ENCODE data around the gene CTNNA2.

Gene CTNNA2

DNA sequence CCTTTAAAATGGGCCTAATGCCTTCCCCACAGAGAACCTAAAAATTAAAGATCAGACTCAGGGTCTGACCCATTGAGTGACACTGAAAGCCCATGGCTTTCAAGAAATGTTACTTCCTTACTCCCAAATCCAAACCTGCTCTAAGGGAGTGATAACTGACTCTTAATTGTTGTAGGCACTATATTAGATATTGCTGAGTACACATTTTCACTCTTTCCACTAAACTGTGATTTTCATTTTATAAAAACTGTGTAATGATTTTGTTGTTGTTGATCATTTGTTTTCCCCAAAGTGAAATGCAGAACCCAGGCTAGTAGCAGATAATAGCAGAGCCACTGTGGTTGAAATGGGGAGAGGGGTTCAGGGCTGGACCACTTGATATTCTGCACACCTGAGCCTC lies 704.6 kb downstream of the CTNNA2 start:
- Histone ChIP-seq H4K20me1 (ENCODE audit: insufficient read depth, low read length) (no peaks in the 10 kb centered on the region), H3K79me2 (ENCODE audit: low read length) (no peaks in the 10 kb centered on the region), H3K4me3 (ENCODE audit: low read length) (no peak overlapping the region), H3K4me2 (ENCODE audit: low read length) (no peak overlapping the region), H3K27ac (ENCODE audit: low read length) (no peak overlapping the region), H2AFZ (ENCODE audit: low read depth, low read length) (no peak overlapping the region), H3K9ac (ENCODE audit: low read length) (no peak overlapping the region), H3K9me3 (ENCODE audit: insufficient read depth, low read length) (no peaks in the 10 kb centered on the region), H3K36me3 (replicated peaks; ENCODE audit: low read depth, low read length) (no peaks in the 10 kb centered on the region), H3K27me3 (ENCODE audit: low read depth, low read length) (no peaks in the 10 kb centered on the region), H3K4me1 (ENCODE audit: low read length) (no peaks in the 10 kb centered on the region)
- TF ChIP-seq EZH2phosphoT487 (IDR thresholded peaks at IDR 0.05; ENCODE audit: low read depth): no peak
- TF ChIP-seq, protein P1, sequence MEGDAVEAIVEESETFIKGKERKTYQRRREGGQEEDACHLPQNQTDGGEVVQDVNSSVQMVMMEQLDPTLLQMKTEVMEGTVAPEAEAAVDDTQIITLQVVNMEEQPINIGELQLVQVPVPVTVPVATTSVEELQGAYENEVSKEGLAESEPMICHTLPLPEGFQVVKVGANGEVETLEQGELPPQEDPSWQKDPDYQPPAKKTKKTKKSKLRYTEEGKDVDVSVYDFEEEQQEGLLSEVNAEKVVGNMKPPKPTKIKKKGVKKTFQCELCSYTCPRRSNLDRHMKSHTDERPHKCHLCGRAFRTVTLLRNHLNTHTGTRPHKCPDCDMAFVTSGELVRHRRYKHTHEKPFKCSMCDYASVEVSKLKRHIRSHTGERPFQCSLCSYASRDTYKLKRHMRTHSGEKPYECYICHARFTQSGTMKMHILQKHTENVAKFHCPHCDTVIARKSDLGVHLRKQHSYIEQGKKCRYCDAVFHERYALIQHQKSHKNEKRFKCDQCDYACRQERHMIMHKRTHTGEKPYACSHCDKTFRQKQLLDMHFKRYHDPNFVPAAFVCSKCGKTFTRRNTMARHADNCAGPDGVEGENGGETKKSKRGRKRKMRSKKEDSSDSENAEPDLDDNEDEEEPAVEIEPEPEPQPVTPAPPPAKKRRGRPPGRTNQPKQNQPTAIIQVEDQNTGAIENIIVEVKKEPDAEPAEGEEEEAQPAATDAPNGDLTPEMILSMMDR (IDR thresholded peaks at IDR 0.05; ENCODE audit: low read depth, low read length): no peak

DNA sequence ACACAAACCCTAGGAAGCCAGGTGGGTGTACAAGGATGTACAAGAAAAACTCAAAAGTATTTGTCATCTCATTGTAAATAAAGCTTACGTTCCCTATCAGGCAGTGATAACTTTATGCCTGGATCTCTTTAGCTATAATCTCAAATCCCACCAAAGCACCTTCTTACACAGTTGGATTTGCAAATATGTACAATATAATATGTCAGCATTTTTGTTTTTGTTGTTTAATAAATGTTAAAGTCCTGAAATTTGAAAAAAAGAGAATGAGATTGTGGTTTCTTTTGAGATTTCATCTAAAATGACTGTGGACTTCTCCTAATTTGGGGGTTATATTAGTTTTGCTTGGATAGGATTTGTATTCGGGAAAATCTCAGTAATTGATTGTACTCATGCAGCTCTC lies 709.8 kb downstream of the CTNNA2 start:
- no peaks in the 10 kb centered on the region for H3K27me3 ChIP-seq (ENCODE audit: low read depth, low read length)
- H3K4me1 ChIP-seq (ENCODE audit: low read length): no peaks in the 10 kb centered on the region
- H3K9me3 ChIP-seq (ENCODE audit: insufficient read depth, low read length): no peaks in the 10 kb centered on the region
- H3K36me3 ChIP-seq (replicated peaks; ENCODE audit: low read depth, low read length): no peaks in the 10 kb centered on the region
- H3K79me2 ChIP-seq (ENCODE audit: low read length): no peaks in the 10 kb centered on the region
- no peaks in the 10 kb centered on the region for H4K20me1 ChIP-seq (ENCODE audit: insufficient read depth, low read length)
- no peak overlapping the region for H3K4me3 ChIP-seq (ENCODE audit: low read length)
- TF ChIP-seq, protein P1 (IDR thresholded peaks at IDR 0.05; ENCODE audit: low read depth, low read length): no peak
- no peak for TF ChIP-seq EZH2phosphoT487 (IDR thresholded peaks at IDR 0.05; ENCODE audit: low read depth)
- no peak overlapping the region for H3K4me2 ChIP-seq (ENCODE audit: low read length)
- no peak overlapping the region for H3K27ac ChIP-seq (ENCODE audit: low read length)
- no peak overlapping the region for H3K9ac ChIP-seq (ENCODE audit: low read length)
- no peak overlapping the region for H2AFZ ChIP-seq (ENCODE audit: low read depth, low read length)

DNA sequence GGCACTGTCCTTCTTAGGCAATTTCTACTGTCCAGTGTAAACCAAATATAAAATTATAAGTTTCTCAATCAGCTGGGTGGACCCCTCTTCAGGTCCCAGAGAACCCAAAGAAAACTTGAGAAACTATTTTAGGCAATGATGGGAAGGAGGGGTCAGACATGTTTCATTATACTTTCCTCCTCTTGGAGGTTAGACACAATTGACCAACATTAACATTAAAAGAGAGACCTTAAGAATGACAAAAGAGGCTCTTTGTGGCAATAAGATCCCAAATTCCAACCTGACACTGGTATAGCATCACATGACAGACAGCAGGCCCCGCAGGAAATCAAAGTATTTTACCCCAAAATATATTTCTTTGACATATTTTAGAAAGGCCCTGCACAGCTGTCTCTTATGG lies 718.6 kb downstream of the CTNNA2 start:
- Histone ChIP-seq H3K36me3 (replicated peaks; ENCODE audit: low read depth, low read length) (no peaks in the 10 kb centered on the region), H3K9ac (ENCODE audit: low read length) (no peak overlapping the region), H3K27ac (ENCODE audit: low read length) (no peak overlapping the region), H3K4me1 (ENCODE audit: low read length) (no peaks in the 10 kb centered on the region), H2AFZ (ENCODE audit: low read depth, low read length) (no peak overlapping the region), H3K79me2 (ENCODE audit: low read length) (no peaks in the 10 kb centered on the region), H3K4me3 (ENCODE audit: low read length) (no peak overlapping the region), H3K4me2 (ENCODE audit: low read length) (no peak overlapping the region), H3K27me3 (ENCODE audit: low read depth, low read length) (no peaks in the 10 kb centered on the region), H4K20me1 (ENCODE audit: insufficient read depth, low read length) (no peaks in the 10 kb centered on the region), H3K9me3 (ENCODE audit: insufficient read depth, low read length) (no peaks in the 10 kb centered on the region)
- TF ChIP-seq, protein P1 (IDR thresholded peaks at IDR 0.05; ENCODE audit: low read depth, low read length): no peak

DNA sequence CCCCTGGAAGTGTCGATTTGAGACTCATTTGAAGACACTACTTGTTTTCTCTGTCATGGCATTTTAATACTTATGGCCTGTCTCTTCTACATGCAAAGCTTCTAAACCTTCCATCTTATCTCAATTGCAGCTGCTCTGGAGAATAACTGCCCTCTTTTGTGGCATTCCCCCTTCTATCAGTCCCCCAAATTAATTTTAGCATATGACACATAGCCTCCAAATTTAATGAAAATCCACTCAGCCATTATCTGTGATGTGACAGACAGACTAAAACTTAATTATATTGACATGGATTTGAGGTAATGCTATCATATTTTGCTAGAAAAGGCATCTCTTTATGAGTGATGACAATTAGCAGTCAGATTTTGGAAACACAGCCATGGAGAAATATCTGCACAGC lies 720.5 kb downstream of the CTNNA2 start:
- Histone ChIP-seq H3K4me3 (ENCODE audit: low read length) (no peak overlapping the region), H4K20me1 (ENCODE audit: insufficient read depth, low read length) (no peaks in the 10 kb centered on the region), H3K4me1 (ENCODE audit: low read length) (no peaks in the 10 kb centered on the region), H3K9ac (ENCODE audit: low read length) (no peak overlapping the region), H3K27ac (ENCODE audit: low read length) (no peak overlapping the region), H3K9me3 (ENCODE audit: insufficient read depth, low read length) (no peaks in the 10 kb centered on the region), H3K79me2 (ENCODE audit: low read length) (no peaks in the 10 kb centered on the region), H3K27me3 (ENCODE audit: low read depth, low read length) (no peaks in the 10 kb centered on the region), H3K4me2 (ENCODE audit: low read length) (no peak overlapping the region), H2AFZ (ENCODE audit: low read depth, low read length) (no peak overlapping the region), H3K36me3 (replicated peaks; ENCODE audit: low read depth, low read length) (no peaks in the 10 kb centered on the region)
- TF ChIP-seq, protein P1 (IDR thresholded peaks at IDR 0.05; ENCODE audit: low read depth, low read length): no peak
- no peak for TF ChIP-seq EZH2phosphoT487 (IDR thresholded peaks at IDR 0.05; ENCODE audit: low read depth)

Measured in OCI-LY3 (cell line).